HEK293 (cell line): Measurements from ENCODE around the gene CDADC1.
A peak's percentile ranks its signal among the peaks of the same experiment; 100 is the strongest.

ENCODE experiments used
- CTCF ChIA-PET: fragments of 350-600 bp; formaldehyde crosslinking; extraction: SDS; loops from one replicate; lab custom pipeline; 2021; ENCODE audit warnings: antibody characterized with exemption; lab: Yijun Ruan, JAX
- POLR2A ChIA-PET: fragments of 300-600 bp; formaldehyde crosslinking; extraction: SDS; loops from one replicate; lab custom pipeline; 2020; ENCODE audit warnings: antibody characterized with exemption, inconsistent platforms; lab: Yijun Ruan, JAX
- H3K27ac ChIP-seq: fragments of 200-500 bp; sonication (Bioruptor generic); 2 replicates; pipeline ENCODE4 v1.5.1; 2014; ENCODE audit warnings: low read depth, low read length, control low read depth, inconsistent platforms; ENCODE audit errors: extremely low read depth
- H3K36me3 ChIP-seq, 2 experiments: fragments of 200-500 bp in 1 of 2; sonication (Bioruptor generic) in 1 of 2; 1 replicate in 1 of 2; 2 replicates in 1 of 2; pipeline ENCODE4 v1.5.1; 2014 to 2017; ENCODE audit warnings: inconsistent platforms in 2 of 2, low read length in 2 of 2; ENCODE audit not compliant: control insufficient read depth in 2 of 2, insufficient read depth in 1 of 2
- H3K4me1 ChIP-seq: fragments of 200-500 bp; sonication (Bioruptor generic); 2 replicates; pipeline ENCODE4 v1.5.1; 2014; ENCODE audit warnings: mild to moderate bottlenecking, low read length, inconsistent platforms; ENCODE audit not compliant: control insufficient read depth, insufficient read depth
- H3K4me3 ChIP-seq: 2 replicates; pipeline ENCODE4 v1.5.1; 2011; ENCODE audit warnings: low read depth, mild to moderate bottlenecking, control low read depth, low read length, moderate library complexity
- H3K9me3 ChIP-seq: fragments of 200-500 bp; sonication (Bioruptor generic); 2 replicates; pipeline ENCODE4 v1.5.1; 2014; ENCODE audit warnings: low read depth, low read length, inconsistent platforms; ENCODE audit not compliant: control insufficient read depth, insufficient read depth
- GLIS2 ChIP-seq: fragments of 450-650 bp; formaldehyde crosslinking; IDR thresholded peaks from 2 replicates; pipeline ENCODE4 v1.5.1; 2016; ENCODE audit warnings: missing biosample characterization, missing genetic modification characterization
- KLF16 ChIP-seq: fragments of 450-650 bp; formaldehyde crosslinking; IDR thresholded peaks from 2 replicates; pipeline ENCODE4 v1.5.1; 2017; ENCODE audit warnings: missing biosample characterization, missing genetic modification characterization
- KLF8 ChIP-seq: fragments of 450-650 bp; formaldehyde crosslinking; IDR thresholded peaks from 2 replicates; pipeline ENCODE4 v1.5.1; 2016; ENCODE audit warnings: missing biosample characterization, missing genetic modification characterization
- RBAK ChIP-seq: fragments of 450-650 bp; formaldehyde crosslinking; IDR thresholded peaks from 2 replicates; pipeline ENCODE4 v1.5.1; 2016; ENCODE audit warnings: missing biosample characterization, missing genetic modification characterization
- SP7 ChIP-seq: fragments of 450-650 bp; formaldehyde crosslinking; IDR thresholded peaks from 2 replicates; pipeline ENCODE4 v1.5.1; 2016; ENCODE audit warnings: missing biosample characterization, missing genetic modification characterization
- WT1 ChIP-seq: fragments of 450-650 bp; formaldehyde crosslinking; IDR thresholded peaks from 2 replicates; pipeline ENCODE4 v1.5.1; 2016; ENCODE audit warnings: missing biosample characterization, missing genetic modification characterization
- ZBTB17 ChIP-seq: fragments of 450-650 bp; formaldehyde crosslinking; IDR thresholded peaks from 2 replicates; pipeline ENCODE4 v1.5.1; 2016; ENCODE audit warnings: missing biosample characterization, missing genetic modification characterization
- ZBTB21 ChIP-seq: fragments of 450-650 bp; formaldehyde crosslinking; IDR thresholded peaks from 2 replicates; pipeline ENCODE4 v1.5.1; 2017; ENCODE audit warnings: missing biosample characterization, missing genetic modification characterization
- ZNF148 ChIP-seq: fragments of 450-650 bp; formaldehyde crosslinking; IDR thresholded peaks from 2 replicates; pipeline ENCODE4 v1.5.0; 2017; ENCODE audit warnings: missing biosample characterization, missing genetic modification characterization, borderline replicate concordance
- ZNF26 ChIP-seq: fragments of 450-650 bp; formaldehyde crosslinking; IDR thresholded peaks from 2 replicates; pipeline ENCODE4 v1.5.1; 2016; ENCODE audit warnings: missing biosample characterization, missing genetic modification characterization
- ZNF423 ChIP-seq: fragments of 450-650 bp; formaldehyde crosslinking; IDR thresholded peaks from 2 replicates; pipeline ENCODE4 v1.5.1; 2016; ENCODE audit warnings: missing biosample characterization, missing genetic modification characterization
- ZNF510 ChIP-seq: fragments of 450-650 bp; formaldehyde crosslinking; IDR thresholded peaks from 2 replicates; pipeline ENCODE4 v1.5.1; 2018; ENCODE audit warnings: mild to moderate bottlenecking, missing genetic modification characterization, missing biosample characterization; ENCODE audit not compliant: insufficient replicate concordance
- ZNF544 ChIP-seq: fragments of 450-650 bp; formaldehyde crosslinking; IDR thresholded peaks from 2 replicates; pipeline ENCODE4 v1.5.0; 2017; ENCODE audit warnings: missing biosample characterization, missing genetic modification characterization
- ZNF558 ChIP-seq: fragments of 450-650 bp; formaldehyde crosslinking; IDR thresholded peaks from 2 replicates; pipeline ENCODE4 v1.5.1; 2016; ENCODE audit warnings: missing biosample characterization, missing genetic modification characterization
- ZNF580 ChIP-seq: fragments of 450-650 bp; formaldehyde crosslinking; IDR thresholded peaks from 2 replicates; pipeline ENCODE4 v1.5.1; 2016; ENCODE audit warnings: missing biosample characterization, missing genetic modification characterization
- ZNF600 ChIP-seq: fragments of 450-650 bp; formaldehyde crosslinking; IDR thresholded peaks from 2 replicates; pipeline ENCODE4 v1.5.1; 2016; ENCODE audit warnings: missing biosample characterization, missing genetic modification characterization
- ZNF624 ChIP-seq: fragments of 450-650 bp; formaldehyde crosslinking; IDR thresholded peaks from 2 replicates; pipeline ENCODE4 v1.5.1; 2017; ENCODE audit warnings: missing biosample characterization, missing genetic modification characterization
- ZNF626 ChIP-seq: fragments of 450-650 bp; sonication (Bioruptor Pico); formaldehyde crosslinking; IDR thresholded peaks from 2 replicates; pipeline ENCODE4 v1.5.1; 2018; ENCODE audit warnings: missing biosample characterization, missing genetic modification characterization, inconsistent platforms
- ZNF664 ChIP-seq: fragments of 450-650 bp; formaldehyde crosslinking; IDR thresholded peaks from 2 replicates; pipeline ENCODE4 v1.5.1; 2016; ENCODE audit warnings: missing biosample characterization, missing genetic modification characterization
- ZNF692 ChIP-seq: fragments of 450-650 bp; formaldehyde crosslinking; IDR thresholded peaks from 2 replicates; pipeline ENCODE4 v1.5.1; 2016; ENCODE audit warnings: missing biosample characterization, missing genetic modification characterization
- ZXDB ChIP-seq: fragments of 450-650 bp; formaldehyde crosslinking; IDR thresholded peaks from 2 replicates; pipeline ENCODE4 v1.5.1; 2016; ENCODE audit warnings: missing biosample characterization, missing genetic modification characterization
- TF ChIP-seq, protein P1 (sequence below): fragments of 450-650 bp; formaldehyde crosslinking; IDR thresholded peaks from 2 replicates; pipeline ENCODE4 v1.5.1; 2017; ENCODE audit warnings: missing biosample characterization, missing genetic modification characterization

CDADC1 gene

DNA sequence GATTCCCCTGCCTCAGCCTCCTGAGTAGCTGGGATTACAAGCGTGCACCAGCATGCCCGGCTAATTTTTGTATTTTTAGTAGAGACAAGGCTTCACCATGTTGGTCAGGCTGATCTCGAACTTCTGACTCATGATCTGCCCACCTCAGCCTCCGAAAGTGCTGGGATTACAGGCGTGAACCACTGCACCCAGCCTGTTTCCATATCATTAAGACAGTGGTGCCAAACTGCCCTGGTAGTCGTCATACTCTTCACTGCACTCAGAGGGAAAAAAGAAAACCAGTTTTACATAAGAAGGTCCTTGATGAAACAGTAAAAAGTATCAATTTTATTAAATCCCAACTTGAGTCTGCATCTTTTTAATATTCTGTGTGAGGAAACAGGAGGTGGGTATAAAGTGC is 14.9 kb downstream of the CDADC1 start:
- H3K27ac ChIP-seq = no peak overlapping the region
- POLR2A ChIA-PET = no interaction called here
- TF ChIP-seq ZBTB21 = no peak
- no peak for TF ChIP-seq RBAK
- no peak for TF ChIP-seq KLF8 (tag by site-specific recombination)
- no peak for TF ChIP-seq ZNF580 (tag by site-specific recombination)
- TF ChIP-seq ZNF148 (tag by site-specific recombination) = no peak
- TF ChIP-seq SP7 (tag by site-specific recombination) = no peak
- no peak for TF ChIP-seq KLF16 (tag by site-specific recombination)
- TF ChIP-seq GLIS2 (tag by site-specific recombination) = no peak
- TF ChIP-seq ZNF26 (tag by site-specific recombination) = no peak
- TF ChIP-seq ZNF626 (tag by site-specific recombination) = no peak
- no peak for TF ChIP-seq ZXDB (tag by site-specific recombination)
- TF ChIP-seq, protein P1, sequence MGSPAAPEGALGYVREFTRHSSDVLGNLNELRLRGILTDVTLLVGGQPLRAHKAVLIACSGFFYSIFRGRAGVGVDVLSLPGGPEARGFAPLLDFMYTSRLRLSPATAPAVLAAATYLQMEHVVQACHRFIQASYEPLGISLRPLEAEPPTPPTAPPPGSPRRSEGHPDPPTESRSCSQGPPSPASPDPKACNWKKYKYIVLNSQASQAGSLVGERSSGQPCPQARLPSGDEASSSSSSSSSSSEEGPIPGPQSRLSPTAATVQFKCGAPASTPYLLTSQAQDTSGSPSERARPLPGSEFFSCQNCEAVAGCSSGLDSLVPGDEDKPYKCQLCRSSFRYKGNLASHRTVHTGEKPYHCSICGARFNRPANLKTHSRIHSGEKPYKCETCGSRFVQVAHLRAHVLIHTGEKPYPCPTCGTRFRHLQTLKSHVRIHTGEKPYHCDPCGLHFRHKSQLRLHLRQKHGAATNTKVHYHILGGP = no peak
- no peak for TF ChIP-seq ZNF624
- TF ChIP-seq ZNF692 (tag by site-specific recombination) = no peak
- TF ChIP-seq ZNF423 (tag by site-specific recombination) = no peak
- no peak for TF ChIP-seq ZNF558 (tag by site-specific recombination)
- no peak for TF ChIP-seq ZNF664 (tag by site-specific recombination)
- no peak for TF ChIP-seq ZNF544 (tag by site-specific recombination)
- TF ChIP-seq ZNF510 = no peak
- no peak for TF ChIP-seq WT1 (tag by site-specific recombination)
- CTCF ChIA-PET = no interaction called here
- no peaks in the 10 kb centered on the region for H3K4me1 ChIP-seq
- peaks cover 7 to 29% of the 10 kb centered on the region in 2 experiments for H3K36me3 ChIP-seq
- H3K9me3 ChIP-seq = no peaks in the 10 kb centered on the region
- H3K4me3 ChIP-seq = no peak overlapping the region

DNA sequence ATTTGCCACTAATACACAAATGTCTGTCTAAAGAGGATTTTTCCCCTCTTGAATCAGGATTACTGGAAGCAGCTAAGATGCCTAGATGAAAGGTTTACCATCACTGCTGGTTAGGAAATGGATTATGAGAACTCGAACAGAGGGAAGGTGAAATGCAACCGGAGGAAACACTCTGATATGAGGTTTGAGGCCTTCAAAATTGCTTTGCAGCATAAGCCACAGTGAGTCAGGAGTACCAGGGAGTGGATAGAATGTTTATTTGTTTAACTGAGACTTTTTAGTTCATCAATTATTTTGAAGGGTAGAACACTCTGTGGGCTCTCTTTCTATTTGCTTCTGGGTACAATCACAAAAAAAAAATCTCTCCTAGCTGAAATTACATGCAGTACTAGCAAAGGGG is 18.1 kb downstream of the CDADC1 start:
- no peak for TF ChIP-seq ZNF600 (tag by site-specific recombination)
- peak; percentile 82 for TF ChIP-seq ZBTB17 (tag by site-specific recombination)
- no peaks in the 10 kb centered on the region for H3K4me1 ChIP-seq
- peaks cover 0 to 14% of the 10 kb centered on the region in 2 experiments; a peak in 1 of 3 replicates for H3K36me3 ChIP-seq
- H3K27ac ChIP-seq = no peak overlapping the region
- POLR2A ChIA-PET = no interaction called here
- H3K9me3 ChIP-seq = no peaks in the 10 kb centered on the region
- CTCF ChIA-PET = interaction anchor here (0.9 kb wide), 1 partner anchor 14 kb away, joined by 3 read pairs; no protein-coding TSS in a partner anchor
- H3K4me3 ChIP-seq = no peak overlapping the region
